Activated effector memory CD4-positive, alpha-beta T cell treated with anti-CD3 and anti-CD28 coated beads, Interleukin-2, amount 50 U/mL, for 16 hours (primary cell): Measurements from ENCODE around the gene QPCT.
"Not testable (repeated sequence)": the region's sequence is repeated elsewhere in the genome, so short reads cannot be mapped to it uniquely, and the experiment has no call there.

Experiments used
- DNase-seq: peaks from one replicate; pipeline ENCODE4 v3.0.0-alpha.2; 2020

QPCT gene

GRCh38 chr2:37394796-37395555, 50.5 kb downstream of the QPCT start:
- no peak for DNase-seq

GRCh38 chr2:37396890-37397565, 52.6 kb downstream of the QPCT start:
- no peak for DNase-seq

GRCh38 chr2:37398990-37399389, 54.6 kb downstream of the QPCT start:
- DNase-seq = no peak

GRCh38 chr2:37400041-37400440, 55.6 kb downstream of the QPCT start:
- no peak for DNase-seq

- DNase-seq = no peak
Measured at GRCh38 chr2:37402636-37403035, 58.2 kb downstream of the QPCT start.

- no peak for DNase-seq
Measured at GRCh38 chr2:37405781-37406180, 61.4 kb downstream of the QPCT start.

- no peak for DNase-seq
Measured at GRCh38 chr2:37412231-37412630, 67.8 kb downstream of the QPCT start.

GRCh38 chr2:37413911-37414469, 69.6 kb downstream of the QPCT start:
- DNase-seq = not testable (repeated sequence)

GRCh38 chr2:37414470-37414949, 70.1 kb downstream of the QPCT start:
- DNase-seq = no peak

- no peak for DNase-seq
Measured at GRCh38 chr2:37415128-37415820, 70.8 kb downstream of the QPCT start.

GRCh38 chr2:37417321-37417720, 72.9 kb downstream of the QPCT start:
- DNase-seq = no peak

- no peak for DNase-seq
Measured at GRCh38 chr2:37418956-37419355, 74.5 kb downstream of the QPCT start.

- no peak for DNase-seq
Measured at GRCh38 chr2:37421686-37422085, 77.3 kb downstream of the QPCT start.

GRCh38 chr2:37422816-37423215, 78.4 kb downstream of the QPCT start:
- DNase-seq = no peak
